Activated CD4-positive, CD25-positive, alpha-beta regulatory T cell treated with anti-CD3 and anti-CD28 coated beads, Interleukin-2, amount 50 U/mL, for 72 hours (primary cell): ENCODE data around the gene SLC25A26.
A peak's percentile ranks its signal among the peaks of the same experiment; 100 is the strongest.

Experiments
- DNase-seq: peaks from one replicate; pipeline ENCODE4 v3.0.0; 2021

SLC25A26 gene

DNA sequence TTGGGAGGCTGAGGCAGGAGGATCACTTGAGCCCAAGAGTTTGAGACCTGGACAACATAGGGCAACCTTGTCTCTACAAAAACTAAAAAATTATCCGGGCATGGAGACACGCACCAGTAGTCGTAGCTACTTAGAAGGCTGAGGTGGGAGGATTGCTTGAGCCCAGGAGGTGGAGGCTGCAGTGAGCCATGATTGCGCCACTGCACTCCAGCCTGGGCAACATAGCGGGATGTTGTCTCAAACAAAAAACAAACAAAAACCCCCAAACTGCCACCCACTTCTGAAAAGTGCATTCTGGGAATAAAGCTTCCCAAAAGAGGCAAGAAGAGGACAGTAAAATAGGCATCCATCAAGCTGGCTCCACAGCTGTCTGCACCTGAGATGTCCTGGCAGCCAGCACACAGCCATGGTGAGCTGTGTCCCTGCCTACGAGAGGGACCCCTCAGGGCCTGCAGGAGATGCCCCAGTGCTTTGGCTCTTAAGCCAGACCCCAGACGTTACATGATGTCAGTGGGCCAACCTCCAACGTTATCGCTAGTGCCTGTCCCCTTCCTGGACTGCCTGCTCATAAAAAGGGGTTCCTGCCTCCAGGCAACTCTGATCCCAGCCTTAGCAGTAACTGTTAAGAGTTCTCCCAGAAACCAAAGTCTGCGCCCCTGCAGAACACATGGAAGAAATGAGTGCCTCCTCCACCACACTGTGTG lies 178.9 kb downstream of the SLC25A26 start:
- no peak for DNase-seq

DNA sequence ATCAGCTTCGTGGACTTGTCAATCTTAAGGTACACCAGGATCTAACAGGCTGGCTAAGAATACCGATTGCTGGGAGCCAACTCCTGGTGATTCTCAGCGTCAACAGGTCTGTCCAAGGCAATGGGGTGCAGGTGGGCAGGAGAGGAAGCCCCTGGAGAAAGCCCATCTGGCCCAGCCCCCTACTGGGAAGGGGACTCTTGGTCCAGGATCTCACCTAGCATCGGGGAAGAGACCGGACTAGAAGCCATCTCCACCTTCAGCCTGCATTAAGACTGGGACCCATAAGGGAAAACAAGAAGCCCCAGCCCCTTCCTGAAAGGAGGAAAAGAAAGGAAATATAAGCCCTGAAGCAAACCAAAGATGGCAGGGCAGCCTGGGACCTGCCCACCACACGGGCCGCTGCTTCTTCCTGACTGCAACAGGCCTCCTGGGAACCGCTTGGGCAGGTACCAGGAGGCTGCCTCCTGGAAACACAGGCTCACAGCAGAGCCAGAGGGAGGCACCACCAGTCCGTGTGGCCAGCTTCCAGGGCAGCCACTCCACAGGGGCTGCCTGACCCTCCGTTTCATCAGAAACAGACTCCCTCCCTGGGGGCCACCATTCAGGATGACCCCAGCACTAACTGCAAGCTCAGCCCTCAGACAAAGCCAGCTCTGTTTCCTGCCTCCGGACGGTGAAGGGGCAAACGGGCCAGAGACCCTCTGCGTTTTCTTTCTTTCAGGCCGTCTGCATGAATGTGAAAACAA lies 179.8 kb downstream of the SLC25A26 start:
- no peak for DNase-seq

DNA sequence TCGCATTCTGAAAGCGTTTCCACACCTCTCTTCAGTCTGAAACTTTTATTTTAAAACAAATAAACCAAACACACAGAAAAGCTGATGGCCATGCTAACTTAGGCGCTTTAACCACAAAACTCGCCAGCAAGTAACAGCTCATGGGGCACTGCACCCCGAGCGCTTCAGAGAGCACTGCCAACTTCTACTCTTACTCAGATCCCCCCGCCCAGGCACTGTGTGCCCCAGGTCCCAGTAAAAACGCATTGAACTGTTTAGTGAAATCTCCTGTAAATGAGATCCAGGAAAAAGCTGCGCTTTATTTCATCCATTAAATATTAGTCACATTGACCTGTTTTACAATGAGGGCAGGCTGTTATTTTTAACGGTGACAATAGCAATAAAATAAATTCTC lies 180.4 kb downstream of the SLC25A26 start:
- DNase-seq: no peak

DNA sequence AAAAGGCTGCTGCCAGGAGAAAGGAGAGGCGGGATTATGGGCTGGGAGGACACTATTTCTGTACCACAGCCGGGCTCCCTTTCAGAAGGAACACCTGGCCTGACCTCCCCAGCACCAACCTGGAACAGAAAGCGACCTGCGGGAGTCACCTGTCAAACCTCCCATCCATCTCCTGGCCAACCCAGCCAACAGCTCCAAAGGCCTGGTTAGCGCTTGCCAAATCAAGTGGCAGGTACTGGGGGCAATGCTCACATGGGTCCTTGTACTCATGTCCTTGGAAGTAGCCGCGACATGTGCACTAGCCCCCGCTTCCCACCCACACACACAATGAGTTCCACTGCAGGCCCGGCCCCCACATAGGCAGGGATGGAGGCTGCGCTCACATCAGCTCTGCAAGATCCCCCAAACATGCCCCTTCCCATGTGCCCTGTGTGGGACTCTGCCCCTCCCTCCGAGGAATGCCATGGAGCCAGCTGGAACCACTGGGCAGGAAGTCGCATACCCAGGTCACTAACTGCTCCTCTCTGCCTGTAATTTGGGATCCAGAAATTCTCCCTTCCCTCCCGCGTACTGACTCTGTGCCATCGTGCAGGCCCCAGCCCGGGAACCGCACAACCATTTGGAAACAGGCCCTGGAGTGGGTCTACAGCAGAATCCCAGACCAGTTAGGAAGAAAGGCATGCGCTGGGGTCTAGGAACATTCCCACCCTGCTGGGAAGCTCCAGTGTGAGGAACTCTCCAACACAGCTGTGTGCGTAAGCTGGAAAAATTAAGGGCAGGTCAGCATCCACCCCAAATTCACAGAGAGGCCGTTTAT lies 181.1 kb downstream of the SLC25A26 start:
- no peak for DNase-seq

DNA sequence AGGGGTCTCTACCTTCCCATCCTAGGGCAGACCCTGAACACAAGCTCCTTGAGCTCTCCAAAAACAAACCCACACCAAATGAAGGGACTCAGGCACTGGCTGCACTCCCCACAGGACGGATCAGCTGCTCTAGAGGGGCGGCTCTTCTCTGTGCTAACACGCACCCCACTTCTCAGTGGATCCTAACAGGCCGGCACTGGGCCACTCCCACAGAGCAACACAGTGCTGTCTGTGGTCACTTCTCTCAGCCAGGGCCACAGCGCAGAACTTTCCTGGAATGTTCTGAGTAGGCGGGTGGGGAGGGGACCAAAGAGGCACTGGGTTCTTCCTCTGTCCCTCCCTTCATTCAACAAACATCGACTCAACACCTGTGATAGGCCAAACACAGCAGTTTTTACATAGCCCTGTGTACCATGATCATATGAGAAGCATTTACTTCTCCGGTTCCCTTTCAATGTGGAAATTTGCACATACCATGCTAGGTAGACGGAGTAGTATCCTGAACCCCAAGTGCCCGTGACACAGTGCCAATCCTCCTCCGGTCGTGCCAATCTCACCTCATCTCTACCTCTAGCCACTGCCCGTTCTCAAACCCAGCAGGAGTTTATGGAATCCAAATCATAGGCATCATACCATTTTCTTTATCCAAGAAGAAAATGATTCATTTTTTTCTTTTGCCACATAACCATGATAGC lies 181.9 kb downstream of the SLC25A26 start:
- no peak for DNase-seq

DNA sequence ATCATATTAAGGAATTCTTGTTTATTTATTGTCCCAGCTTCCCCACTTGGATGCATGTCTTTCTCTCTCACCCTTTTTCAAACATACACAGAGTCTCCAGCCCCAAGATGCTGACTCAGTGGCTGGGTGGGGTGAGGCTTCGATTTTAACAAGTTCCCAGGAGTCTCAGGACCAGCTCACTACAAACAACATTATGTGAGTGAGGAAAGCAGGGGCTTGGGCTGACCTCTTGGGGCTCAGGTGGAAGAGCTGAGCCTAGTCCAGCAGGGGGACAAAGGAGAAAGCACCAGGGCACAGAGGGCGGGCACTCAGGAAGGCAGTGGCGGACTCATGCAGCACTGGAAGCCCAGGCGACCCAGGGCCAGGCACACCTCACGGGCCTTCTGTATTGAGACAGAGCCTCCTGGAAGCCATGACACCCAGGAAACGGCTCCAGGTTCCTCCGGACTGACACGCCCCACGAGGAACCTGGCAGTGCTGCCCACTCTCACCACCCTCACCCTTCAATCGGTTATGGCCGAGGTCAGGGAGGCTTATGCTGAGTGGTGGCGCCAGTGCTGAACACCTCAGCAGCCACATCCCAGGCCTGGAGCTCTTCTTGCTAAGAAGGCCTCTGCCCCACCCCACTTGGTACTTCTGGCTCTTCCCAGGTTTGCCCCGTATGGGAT lies 182.7 kb downstream of the SLC25A26 start:
- DNase-seq: no peak

DNA sequence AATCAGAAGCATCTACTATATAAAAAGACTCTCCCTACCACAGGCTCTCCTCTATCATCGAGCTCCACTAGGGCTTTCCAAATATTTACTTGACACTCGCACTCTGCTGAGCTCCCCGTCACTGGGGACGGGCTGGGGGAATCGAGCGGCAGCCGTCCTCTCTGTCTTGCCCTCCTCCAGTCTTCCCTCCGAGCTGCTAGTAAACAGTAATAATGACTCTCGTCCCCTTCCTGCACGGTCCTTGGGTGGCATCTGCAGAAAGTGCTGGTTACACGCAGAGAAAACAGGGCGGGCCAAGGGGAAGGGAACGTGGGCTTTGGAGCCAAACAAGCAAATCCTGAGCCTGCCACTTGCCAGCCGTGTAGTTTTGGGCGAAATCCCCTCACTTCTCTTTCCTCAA lies 183.4 kb downstream of the SLC25A26 start:
- no peak for DNase-seq

DNA sequence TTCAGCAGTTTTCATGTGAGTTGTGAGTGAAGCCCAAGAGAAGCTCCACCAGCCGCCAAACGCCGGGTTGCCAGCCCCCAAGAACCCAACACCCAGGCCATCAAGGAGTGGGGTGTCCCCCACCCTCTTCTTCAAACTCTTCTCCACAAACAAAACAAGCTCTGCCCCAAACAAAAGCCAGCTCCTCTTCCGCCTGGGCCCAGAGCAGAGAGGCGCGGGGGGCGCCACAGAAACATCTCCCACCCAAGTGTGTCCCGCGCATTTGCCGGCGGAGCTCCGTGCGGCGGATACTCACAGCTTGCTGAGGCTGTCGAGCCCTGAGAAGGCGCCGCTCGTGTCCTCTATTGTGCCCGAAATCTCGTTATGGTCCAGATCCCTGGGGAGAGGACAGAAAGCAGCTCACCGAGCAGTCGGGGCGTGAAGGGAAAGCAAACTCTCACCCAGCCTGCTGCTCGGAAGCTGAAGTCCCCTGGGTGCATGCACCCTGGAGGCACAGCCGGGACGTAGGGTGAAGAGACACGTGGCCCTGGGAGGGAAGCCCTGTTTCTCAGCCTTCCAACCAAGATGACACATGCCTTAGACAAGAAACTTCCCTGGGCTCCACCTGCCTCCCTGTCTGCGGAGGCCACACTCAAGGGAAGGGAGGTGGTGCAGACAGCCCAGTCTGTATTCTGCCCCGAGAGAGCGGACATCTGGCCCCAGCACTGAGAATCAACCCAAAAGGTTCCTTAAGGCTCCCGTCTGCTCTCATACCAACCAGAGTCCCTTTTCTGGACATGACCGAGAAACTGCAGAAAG lies 184.3 kb downstream of the SLC25A26 start:
- DNase-seq: no peak

DNA sequence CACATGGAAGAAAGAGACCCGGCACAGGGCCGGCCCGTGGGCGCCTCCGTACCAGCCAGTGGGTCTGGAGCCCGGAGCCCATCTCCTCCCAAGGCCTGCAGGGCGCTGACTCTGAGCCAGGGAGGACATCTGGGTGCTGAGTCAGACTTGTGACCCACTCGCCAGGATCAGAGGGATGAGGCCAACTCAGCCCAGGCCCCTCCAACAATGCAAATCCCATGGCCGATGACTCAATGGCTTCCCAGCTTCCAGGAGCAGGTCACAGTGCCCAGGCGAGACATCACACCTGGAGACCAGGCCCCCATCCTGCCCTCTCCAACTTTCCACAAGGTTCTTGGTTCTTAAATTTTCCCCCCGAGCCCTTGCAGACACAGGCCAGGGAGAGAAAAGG lies 184.9 kb downstream of the SLC25A26 start:
- DNase-seq: no peak

DNA sequence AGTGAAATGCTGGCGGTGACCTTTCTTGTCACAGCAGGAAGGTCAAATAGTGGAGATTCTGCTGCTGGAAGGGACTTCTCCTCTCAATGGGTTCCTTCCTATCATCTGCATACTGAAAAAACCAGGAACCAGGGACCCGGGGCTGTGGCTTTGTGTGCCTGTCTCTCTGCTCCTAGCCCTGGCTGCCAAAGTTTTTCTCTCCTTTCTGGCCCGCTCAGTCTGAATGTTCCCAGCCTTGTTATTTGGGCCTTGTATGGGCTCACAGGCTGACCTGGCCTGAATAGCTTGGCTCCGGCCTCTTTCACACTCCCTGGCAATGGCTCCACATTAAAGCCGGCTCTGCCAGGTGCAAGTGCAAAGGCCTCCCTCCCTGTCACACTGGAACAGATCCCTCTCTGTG lies 185.4 kb downstream of the SLC25A26 start:
- no peak for DNase-seq

DNA sequence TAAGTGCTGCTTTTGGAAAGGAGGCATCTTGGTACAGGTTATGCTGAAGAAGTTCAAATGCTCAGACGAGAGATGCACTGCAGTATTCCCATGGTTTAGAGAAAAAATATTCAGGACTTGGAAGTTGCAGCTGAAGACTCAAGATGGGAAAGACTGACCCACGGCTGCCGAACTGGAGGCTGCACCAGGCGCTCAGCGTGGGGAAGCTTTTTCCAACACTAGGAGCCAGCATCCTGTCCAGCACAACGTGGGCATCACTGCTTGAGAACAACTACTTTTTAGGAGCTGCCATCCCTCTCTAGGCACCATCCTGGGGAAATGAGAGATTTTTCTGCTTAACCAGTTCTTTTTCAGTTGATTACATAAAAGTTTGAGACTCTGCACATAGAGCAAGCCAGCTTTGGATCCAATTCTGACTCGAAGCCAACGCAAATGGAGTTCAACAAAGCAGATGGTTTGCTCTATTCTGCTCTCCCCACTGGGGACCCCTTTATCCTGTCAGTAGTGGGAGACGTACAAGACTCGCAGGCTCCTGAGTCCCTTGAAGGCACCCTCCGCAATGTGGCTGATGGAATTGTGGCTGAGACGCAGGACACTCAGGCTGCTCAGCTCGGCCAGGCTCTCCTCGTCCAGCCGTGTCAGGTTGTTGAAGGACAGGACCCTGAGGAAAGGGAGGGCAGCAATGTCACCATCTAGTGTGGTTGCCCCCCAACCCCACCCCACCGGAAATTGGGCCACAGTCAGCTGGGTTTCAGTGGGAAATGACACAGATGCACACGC lies 186.2 kb downstream of the SLC25A26 start:
- DNase-seq: no peak

DNA sequence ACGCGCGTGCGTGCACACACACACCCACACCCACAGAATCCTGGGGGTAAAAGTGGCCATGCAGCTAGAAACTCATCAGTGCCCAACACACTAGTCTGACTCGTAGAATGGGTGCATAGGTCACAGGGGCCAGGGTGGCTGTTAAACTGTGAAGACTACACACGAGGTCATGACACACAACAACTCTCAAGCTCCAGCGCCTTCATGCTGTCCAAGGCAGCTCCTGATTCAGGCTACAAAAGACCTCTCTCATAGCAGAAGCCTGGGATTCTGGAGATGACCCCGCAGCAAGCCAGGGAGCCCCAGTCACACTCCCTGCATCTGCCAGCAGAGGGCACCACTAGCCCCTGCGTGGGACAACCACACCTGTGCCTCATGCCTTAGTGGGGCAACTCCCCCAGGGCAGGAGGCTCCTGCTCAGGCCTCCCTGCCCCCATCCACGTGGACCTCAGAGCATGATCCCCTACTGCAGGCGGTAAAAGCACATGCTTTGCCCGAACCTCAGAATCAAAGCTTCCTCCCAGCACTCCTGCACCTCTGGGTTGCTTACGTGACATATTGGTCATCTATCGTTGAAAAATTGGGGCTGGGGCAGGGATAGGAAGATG lies 186.9 kb downstream of the SLC25A26 start:
- DNase-seq: peak; percentile 81

DNA sequence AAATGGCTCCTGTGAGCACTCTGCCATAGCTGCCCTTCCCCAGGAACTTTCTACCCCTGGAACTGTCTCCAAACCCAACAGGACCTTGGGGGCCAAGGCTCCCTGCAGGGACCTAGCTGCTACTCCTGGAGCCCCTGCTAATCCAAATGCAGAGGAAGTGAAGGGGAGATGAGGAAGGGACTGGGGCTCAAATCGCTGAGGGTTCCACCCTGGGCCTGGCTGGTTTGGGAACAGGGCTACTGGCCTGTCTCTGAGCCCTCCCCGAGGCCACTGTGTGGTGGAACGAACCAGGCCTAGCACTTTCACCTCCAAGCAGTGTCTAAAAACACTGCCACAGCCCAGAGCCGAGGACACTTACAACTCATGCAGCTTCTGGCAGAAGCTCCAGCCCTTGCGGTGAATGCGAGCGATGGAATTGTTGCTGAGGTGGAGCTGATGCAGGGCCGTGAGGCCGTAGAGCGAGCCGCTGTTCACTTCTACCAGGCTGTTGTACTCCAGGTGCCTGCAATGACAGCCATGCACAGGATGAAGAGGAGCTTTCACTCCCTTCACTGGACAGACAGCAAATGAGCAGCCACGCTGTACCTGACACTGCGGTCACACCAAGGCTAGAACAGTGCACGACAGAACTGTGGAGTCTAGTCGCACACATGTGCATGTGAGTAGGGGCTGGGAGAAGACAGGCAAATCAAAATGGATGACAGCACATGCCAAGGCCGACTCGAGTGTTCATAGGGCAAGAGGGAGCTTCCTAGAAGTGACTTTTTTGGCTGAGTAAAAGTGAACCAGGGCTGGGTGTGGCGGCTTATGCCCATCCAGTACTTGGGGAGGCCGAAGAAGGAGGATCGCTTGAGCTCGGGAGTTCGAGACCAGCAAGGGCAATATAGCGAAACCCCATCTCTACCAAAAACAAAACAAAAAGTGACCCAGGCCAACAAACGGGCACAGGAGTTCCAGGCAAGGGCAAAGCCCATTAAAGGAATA lies 189.3 kb downstream of the SLC25A26 start:
- no peak for DNase-seq

DNA sequence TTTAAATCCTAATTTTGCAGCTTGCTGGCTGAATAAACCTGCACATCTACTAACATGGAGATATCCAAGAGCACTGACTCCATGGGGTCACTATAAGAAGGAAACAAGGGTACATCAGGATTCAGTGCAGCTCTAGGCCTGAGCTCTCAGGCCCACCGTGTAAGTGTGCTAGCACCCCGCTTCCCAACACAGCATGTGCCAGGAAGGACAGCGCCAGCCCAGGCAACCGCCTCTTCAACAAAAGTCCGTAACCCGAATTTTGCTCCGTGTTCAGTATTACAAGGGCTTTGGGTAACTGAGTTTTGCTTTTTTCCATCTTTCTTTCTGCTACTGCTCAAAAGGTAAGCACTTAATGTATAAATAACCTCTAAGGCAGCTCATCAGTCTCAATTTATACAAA lies 190.2 kb downstream of the SLC25A26 start:
- no peak for DNase-seq

DNA sequence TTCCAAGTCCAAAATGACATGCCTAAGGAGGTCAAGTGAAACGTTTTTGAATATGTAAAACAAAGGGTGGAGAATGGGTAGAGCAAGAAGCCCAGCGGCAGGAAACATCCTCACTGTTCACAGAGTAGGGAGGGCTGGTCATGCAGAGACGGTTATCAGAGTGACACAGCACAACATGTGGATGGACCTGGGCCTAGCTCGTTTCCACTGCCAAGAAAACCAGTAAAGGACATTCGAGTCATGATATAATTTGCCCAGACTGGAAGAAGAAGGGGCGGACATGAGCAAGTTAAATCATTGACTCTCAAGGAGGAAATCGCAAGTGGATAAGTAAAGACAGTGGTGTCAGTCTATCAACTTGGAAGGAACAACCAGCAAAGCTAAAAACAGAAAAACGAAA lies 190.7 kb downstream of the SLC25A26 start:
- DNase-seq: no peak

DNA sequence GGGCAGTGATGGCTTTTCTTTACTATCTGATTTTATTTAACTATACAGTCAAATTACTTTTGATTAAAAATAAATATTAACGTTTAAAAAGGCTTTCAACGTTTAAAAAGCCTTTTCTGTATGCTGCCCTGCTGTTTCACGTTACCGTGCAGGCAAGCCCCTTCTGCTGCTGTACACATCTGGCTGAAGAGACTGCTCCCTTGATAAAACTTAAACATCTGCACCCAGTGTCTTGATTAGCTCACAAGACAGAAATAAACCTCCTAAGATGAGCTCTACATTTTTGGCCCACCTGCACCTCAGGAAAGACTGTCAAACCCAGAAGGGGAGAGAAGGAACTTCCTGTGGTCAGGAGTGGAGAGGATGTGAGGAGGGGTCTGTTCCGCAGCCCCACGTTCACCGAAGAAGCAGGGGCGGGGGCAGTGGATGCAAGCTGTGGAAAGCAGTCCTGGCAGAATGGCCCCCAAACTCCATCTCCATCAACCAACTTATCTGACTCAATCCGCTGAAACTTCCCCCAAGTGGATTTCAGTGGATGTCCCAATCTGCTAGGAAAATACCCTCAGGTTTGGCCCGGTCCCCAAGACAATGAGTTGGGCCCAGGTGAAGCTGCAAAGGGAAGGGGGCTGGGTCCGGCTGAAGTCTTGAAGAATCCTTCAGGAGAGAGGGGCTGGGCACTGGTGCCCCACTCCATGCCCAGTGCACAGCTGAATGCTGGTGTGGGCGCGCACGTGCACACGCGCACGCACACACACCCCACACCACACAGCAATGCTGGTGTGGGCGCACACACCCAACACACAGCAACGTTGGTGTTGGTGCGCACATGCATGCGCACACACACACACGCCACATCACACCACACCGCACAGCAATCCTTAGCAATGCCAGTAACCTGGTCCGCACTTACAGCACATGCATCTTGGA lies 191.4 kb downstream of the SLC25A26 start:
- no peak for DNase-seq

DNA sequence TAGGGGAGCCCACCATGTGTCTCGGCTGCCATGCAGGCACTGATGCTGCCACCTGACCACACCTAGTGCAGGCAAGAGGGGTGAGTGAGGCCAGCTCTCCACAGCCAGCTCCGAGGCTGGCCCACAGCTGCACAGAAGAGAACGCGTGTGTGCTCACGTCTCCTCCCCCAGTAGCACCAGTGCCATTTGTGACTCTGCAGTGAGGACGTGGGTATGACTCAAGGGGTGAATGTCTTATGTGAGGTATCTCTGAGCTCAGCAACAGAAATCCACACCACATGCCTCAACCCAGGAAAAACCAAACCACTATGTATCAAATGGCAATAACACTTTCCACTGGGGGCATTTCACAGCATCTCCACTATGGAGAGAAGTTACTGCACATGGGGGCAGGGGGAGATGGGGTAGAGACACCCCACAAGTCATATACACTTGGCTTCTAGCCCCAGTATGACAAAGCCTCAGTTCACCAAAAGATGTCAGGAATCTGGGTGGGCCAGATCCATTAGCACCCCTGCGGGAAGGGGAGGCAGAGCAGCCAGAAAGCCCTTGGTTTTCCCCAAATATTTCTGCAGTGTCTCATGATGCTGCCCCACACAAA lies 192.4 kb downstream of the SLC25A26 start:
- peak; percentile 24 for DNase-seq

DNA sequence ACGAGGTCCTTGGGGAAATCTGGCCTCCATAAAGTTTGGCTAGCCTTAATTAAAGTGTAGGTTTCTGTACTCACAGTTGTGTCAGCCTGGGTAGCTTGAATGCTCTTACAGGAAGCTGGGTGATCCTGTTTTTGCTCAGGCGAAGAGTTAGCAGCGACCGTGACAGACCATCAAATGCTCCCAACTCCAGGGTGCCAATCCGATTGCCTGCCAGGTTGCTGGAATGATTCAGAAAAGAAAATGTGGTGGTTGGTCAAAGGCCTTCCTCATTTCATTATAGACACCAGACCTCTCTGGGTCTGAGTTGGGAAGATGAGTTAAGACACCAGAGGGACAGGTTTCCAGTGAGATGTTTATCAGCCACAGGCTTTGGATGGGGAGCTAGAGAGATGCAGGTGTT lies 194.0 kb downstream of the SLC25A26 start:
- DNase-seq: no peak
